HG02970 (cell line): Measurements from ENCODE around the gene KASH5.

Experiments
- ATAC-seq: cut with Tn5 transposase; IDR thresholded peaks from one replicate; pipeline ENCODE4 v1.9.1; 2021; ENCODE audit warnings: mild to moderate bottlenecking, moderate library complexity, moderate number of reproducible peaks; ENCODE audit not compliant: unreplicated experiment, low FRiP score

The KASH5 gene

GRCh38 chr19:49420227-49420626 lies 32.2 kb downstream of the KASH5 start:
- ATAC-seq, result no peak

- no peak for ATAC-seq
Measured at GRCh38 chr19:49421039-49421877, 33.2 kb downstream of the KASH5 start.

DNA sequence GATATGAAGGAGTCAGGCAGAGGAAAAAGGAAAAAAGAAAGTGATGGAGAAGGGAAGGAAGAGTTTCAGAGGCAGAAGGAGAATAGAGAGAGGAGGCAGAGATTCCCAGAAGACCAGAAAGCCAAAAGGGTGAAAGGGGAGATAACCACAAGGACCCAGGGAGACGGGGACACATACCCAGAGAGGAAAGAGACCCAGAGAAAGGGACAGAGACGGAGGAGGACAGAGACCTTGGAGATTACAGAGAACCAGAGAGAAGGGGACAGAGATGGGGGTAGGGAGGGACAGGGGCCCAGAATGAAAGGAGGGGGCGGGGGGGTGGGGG lies 33.8 kb downstream of the KASH5 start:
- ATAC-seq, result no peak

DNA sequence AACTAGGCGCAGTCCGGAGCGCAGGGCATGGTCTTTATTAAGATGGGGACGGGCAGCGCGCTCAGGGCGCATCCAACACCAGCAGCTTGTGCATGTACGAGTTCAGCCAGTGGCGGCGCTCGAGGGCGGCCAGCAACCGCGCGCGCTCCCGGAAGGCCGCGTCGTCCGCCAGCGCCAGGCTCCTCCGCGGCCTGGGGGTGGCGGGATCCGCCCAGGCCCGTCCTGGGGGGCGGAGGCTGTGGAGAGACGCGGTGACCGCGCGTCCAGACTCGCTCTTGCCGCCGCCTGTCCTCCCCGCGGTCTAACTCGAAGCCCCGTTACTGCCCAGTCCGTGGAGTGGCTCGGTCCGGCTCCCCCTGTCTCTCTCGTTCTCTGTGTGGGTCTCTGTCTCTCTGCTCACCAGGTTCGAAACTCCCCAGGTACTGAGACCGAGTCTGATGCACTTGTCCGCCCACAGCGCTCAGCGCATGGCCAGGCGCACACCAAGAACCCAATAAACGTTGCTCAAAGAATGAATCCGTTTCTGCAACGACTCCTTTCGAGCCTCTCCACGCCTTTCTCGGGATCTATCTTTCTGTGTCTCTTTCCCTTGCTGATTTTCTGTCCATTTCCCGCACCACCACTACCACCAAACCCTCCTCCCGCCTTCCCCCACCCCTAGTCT lies 34.5 kb downstream of the KASH5 start:
- no peak for ATAC-seq

DNA sequence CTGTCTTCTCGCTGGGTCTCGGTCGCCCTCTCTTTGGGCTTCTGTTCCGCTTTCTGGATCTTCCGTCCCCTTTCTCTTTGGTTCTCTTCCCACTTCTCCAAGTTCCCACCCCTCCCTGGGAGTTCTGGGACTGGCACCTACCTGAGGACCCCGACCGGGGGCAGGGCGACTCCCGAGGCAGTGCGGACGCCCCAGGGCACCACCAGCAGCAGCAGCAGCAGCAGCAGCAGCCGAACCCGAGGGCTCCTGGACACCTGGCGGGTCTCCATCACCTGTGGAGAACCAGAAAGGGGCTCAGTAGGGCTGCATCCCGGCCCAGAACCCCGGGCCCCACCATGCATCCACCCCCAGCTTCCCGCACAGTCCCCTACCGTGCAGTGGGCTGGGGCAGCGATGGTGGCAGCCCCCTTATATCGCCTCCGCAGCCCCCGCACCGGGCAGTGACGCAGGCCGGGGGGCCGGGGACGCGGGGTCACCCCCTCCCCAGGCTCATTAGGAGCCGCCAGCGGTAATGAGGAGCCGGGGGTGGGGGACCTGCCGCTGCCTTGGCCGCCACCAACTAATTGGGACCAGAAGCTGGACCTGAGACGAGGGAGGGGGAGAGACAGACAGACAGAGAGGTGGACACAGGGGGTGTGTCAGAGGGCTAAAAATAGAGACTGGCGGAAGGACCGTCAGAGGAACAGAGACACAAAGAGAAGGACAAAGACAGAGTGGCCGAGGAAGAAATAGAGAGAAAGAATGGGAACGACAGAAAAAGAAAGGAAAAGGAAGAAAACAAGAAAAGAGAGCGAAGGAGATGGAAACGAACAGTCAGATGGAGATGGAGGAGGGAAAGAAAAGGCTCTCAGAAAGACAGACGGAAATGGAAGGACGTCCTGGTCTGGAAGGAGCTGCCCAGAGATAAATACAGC lies 35.3 kb downstream of the KASH5 start, which contains the start of gene PTH2:
PTH2 (minus strand) TSS at position 371 of the 914 bp plus-strand sequence; CDS start at position 269, 102 bp downstream.
- ATAC-seq, result no peak

DNA sequence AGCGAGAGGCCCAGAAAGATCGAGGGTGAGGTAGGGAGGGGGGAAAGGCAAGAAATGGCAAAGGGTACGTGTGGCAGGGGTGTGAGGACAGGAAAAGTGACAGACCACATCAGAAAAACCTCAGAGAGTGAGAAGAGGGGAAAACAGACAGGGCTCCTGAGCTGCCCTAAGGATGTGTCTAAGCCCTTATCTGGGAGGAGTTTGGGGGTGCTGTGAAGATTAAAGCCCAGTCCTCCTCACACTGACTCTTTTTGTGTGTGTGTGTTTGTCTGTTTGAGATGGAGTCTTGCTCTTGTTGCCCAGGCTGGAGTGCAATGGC lies 35.9 kb downstream of the KASH5 start:
- no peak for ATAC-seq

DNA sequence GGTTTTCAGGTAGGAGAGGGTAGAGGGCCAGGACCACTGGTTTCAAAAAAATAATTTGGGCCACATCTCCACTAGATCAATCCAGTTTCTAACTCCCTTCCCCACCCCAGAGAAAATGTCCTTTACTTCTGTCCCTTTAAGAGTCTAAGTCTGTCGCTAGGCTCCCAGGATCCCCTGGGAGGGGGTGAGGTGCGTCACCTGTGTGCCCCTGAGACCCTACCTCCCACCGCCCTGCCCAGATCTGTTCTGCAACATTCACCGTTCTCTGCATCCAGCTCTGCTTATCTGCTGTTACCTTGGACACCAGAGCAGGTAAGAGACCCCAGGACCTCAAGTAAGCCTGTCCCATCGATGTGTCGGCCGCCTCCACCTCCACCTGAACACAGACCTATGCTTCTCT lies 37.1 kb downstream of the KASH5 start, which contains the start of gene GFY:
GFY (plus strand) TSS at position 211 of the 400 bp plus-strand sequence. CDS start 1,043 bp downstream, outside the sequence.
- ATAC-seq, result no peak

- no peak for ATAC-seq
Measured at GRCh38 chr19:49425922-49426592, 38.0 kb downstream of the KASH5 start.

DNA sequence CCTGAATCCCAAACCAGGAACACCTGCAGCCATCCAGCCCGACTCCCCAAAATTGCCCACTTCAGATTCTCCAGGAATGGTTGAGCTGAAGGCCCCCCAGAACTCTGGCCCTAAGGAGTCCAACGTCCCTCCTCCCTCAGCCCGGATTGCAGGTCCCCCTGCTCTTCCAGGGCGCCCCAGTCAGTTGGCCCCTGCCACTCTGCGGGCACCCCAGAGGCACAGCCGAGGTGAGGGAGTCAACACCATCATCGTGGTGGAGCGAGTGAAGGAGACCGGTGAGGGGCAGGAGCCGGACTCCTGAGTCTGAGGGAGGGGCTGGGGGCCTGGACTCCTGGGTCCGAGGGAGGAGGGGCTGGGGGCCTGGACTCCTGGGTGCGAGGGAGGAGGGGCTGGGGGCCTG lies 39.3 kb downstream of the KASH5 start:
- no peak for ATAC-seq

DNA sequence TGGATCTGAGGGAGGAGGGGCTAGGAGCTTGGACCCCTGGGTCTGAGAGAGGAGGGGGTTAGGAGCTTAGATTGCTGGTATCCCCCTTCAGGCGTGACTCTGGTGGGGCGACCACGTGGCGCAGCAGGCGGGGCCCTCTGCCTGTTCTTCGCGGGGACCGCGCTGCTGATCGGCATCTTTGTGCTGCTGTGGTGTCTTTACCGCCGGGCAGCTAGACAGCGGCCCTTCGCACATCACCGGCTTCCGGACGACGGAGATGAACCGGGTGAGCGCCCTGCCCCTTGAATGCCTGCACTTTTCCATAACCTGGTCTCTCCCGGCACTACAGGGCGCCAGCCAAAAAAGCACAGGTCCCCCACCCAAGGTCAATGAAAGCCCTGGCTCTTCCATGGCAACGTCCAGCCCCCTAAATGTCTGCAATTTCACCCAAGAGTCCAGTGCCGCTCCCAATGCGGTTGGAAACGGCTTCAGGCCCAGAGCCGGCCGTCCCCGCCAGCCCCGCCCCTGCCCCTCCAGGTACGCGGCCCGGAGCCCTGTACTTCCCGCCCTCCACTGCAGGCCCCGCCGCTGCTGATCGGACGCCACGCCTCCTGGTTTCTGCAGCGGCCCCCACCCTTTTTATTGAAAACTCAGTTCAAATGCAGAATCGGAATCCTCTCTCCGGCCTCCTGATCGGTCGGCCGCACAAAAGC lies 40.0 kb downstream of the KASH5 start:
- ATAC-seq, result no peak

- no peak for ATAC-seq
Measured at GRCh38 chr19:49428547-49429451, 40.8 kb downstream of the KASH5 start.

GRCh38 chr19:49430172-49430677 lies 42.2 kb downstream of the KASH5 start:
- ATAC-seq, result no peak

DNA sequence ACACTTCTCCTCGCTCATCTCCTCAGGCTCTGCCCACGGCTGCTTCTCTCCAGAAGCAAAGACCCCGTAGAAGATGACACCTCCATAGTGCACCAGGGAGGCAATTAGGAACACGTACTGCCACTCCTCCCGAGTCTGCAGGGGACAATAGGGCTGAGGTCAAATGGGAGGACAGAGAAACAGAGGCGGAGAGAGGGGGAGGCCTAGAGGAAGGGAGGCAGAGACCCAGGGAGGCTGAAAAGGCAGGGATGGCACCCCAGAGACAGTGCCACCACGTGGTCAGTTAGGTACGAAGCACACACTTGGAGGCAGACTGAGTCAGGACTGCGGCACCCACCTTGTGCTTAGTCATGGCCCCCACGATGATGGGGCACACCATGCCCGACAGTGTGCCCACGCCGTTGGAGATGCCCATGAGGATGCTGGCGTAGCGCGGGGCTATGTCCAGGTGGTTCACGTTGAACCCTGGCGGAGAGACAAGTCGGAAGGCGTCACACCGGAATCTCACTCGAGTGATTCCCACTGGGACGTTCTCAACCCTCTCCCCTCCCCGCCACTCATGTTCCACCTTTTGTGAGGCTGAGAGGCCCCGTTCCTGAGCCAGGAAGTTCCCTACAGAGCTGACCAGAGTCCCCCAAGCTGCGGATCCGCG lies 42.8 kb downstream of the KASH5 start:
- no peak for ATAC-seq

DNA sequence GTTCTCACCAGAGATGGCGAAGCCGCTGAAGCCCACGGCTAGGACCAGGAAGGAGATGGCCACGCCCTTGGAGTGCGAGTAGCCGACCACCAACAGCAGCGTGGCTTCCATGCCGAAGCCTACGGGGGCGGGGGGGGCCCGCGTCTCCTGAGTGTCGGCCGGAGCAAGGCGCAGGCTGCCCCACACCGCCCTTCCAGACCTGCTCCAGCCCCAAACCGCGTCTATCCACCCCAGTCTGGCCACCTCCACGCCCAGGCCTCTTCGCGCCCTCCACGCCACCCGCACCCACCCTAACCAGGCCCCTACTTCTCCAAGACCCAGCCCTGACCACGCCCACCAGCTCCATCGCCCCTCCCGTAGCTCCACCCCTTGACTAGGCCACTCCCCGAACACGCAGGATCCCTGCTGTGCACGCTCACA lies 43.3 kb downstream of the KASH5 start:
- no peak for ATAC-seq

DNA sequence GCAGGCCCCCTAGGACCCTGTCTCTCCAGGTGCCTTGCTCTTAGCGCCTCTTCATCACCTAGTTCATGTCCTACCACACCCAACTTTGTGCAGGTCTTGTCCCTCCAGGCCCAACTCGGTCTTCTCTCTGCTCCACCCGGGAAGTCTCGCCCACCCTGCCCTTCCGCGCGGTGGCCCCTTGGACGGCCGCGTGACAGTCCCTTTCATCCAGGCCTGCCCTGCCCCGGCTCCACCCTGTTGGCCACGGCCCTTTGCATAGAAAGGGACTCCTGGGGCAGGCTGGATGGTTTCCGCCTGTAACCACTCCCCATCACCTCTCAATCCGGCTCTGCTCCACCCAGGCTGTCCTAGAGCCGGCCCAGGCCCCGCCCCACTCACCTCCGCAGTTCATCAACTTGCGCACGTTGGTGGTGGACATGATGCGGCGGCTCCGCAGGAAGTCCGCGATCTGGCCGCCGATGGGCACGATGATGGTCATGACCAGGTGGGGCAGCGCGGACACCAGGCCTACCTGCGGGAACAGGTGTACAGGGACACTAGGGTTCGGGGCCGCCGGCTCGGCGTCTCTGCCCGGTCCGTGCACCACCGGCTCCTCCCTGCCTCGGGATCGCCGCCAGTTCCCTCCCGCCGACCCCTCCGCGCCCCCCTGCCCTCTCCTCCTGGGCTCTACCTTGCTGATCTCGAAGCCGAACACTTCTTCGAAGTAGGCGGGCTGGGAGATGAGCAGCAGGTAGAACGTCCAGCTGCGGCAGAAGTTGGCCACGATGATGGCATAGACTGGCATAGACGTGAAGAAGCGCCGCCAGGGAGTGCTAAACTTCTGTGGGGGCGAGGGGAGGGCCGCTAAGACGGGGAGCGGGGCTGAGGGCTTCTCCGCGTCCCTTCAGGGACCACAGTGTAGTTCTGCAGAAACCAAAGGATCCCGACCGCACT lies 44.4 kb downstream of the KASH5 start:
- no peak for ATAC-seq

- no peak for ATAC-seq
Measured at GRCh38 chr19:49433240-49433901, 45.3 kb downstream of the KASH5 start.
